GM12878 (cell line): Measurements from ENCODE around the gene GGPS1. TPM values are rescaled to one million over a fixed set of nuclear protein-coding genes. Genes with fewer than 3 reads are reported as not detected.

Experiments
- ATAC-seq: fragments of 200-7000 bp; cut with Tn5 transposase; 3 replicates; pipeline ENCODE4 v1.9.1; 2020; ENCODE audit warnings: mild to moderate bottlenecking, moderate library complexity
- BruUV-seq: library from RNA; stranded (reverse); fragments of 400-500 nt; replicated peaks from 2 replicates; lab custom pipeline; 2021; lab: Mats Ljungman, UMichigan
- CTCF ChIA-PET: fragments of 300-600 bp; sonication (Branson Sonifier 250); formaldehyde crosslinking; extraction: SDS; loops from one replicate; lab custom pipeline; 2021; ENCODE audit warnings: inconsistent platforms; lab: Yijun Ruan, JAX
- POLR2A ChIA-PET: fragments of 350-600 bp; formaldehyde crosslinking; extraction: SDS; loops from one replicate; lab custom pipeline; 2021; ENCODE audit warnings: inconsistent platforms; lab: Charles Lee
- RAD21 ChIA-PET: fragments of 300-600 bp; sonication (Branson Sonifier 250); formaldehyde crosslinking; loops from one replicate; lab custom pipeline; 2023; ENCODE audit warnings: antibody characterized with exemption; ENCODE audit not compliant: unreplicated experiment; lab: Charles Lee
- SMC1A ChIA-PET: fragments of 300-600 bp; sonication (Branson Sonifier 250); formaldehyde crosslinking; loops from one replicate; lab custom pipeline; 2023; ENCODE audit not compliant: unreplicated experiment, uncharacterized antibody; lab: Charles Lee
- DNase-seq: peaks from one replicate; pipeline ENCODE4 v3.0.0-alpha.2; 2011; ENCODE audit warnings: low read depth, low spot score
- FAIRE-seq: peaks from 3 replicates; lab custom pipeline; 2011; peaks lifted over from hg19 to GRCh38; lab: Jason Lieb, UNC
- H2AFZ ChIP-seq: 2 replicates; pipeline ENCODE4 v1.6.0; 2011; ENCODE audit warnings: low read depth, low read length, control low read depth; ENCODE audit not compliant: control insufficient read depth
- H3K27ac ChIP-seq: 2 replicates; pipeline ENCODE4 v1.5.1; 2011; ENCODE audit warnings: control low read depth; ENCODE audit not compliant: control insufficient read depth, insufficient read depth
- H3K27me3 ChIP-seq, 2 experiments: replicated peaks in 1 of 2; 2 replicates each; pipeline versions ENCODE4 v1.6.0 to v1.6.1; 2011; ENCODE audit warnings: low read length in 1 of 2; ENCODE audit not compliant: control insufficient read depth in 2 of 2, insufficient read depth in 2 of 2
- H3K36me3 ChIP-seq, 2 experiments: 2 replicates each; pipeline ENCODE4 v1.5.1; 2011; ENCODE audit warnings: low read length in 1 of 2; ENCODE audit not compliant: control insufficient read depth in 2 of 2, insufficient read depth in 2 of 2
- H3K4me1 ChIP-seq: 2 replicates; pipeline ENCODE4 v1.6.1; 2011; ENCODE audit warnings: mild to moderate bottlenecking, low read length, moderate library complexity, mixed read lengths; ENCODE audit not compliant: control insufficient read depth, insufficient read depth
- H3K4me2 ChIP-seq: 2 replicates; pipeline ENCODE4 v1.6.0; 2011; ENCODE audit warnings: control low read depth; ENCODE audit not compliant: control insufficient read depth, insufficient read depth
- H3K4me3 ChIP-seq: fragments of 200-600 bp; sonication (generic); 2 replicates; pipeline ENCODE4 v1.5.1; 2016
- H3K79me2 ChIP-seq: 2 replicates; pipeline ENCODE4 v1.6.0; 2011; ENCODE audit warnings: low read length; ENCODE audit not compliant: control insufficient read depth, insufficient read depth
- H3K9ac ChIP-seq: 2 replicates; pipeline ENCODE4 v1.8.0; 2011; ENCODE audit warnings: low read length, control low read depth, mixed read lengths; ENCODE audit not compliant: control insufficient read depth, insufficient read depth
- H3K9me3 ChIP-seq: replicated peaks from 3 replicates; pipeline ENCODE4 v1.5.1; 2011; ENCODE audit warnings: mild to moderate bottlenecking, low read length; ENCODE audit not compliant: control insufficient read depth, insufficient read depth
- H4K20me1 ChIP-seq: 2 replicates; pipeline ENCODE4 v1.6.0; 2011; ENCODE audit not compliant: control insufficient read depth, insufficient read depth
- BHLHE40 ChIP-seq, 2 experiments: fragments of 450-650 bp in 1 of 2; IDR thresholded peaks; 2 replicates each; pipeline ENCODE4 v1.6.1; 2011 to 2017; ENCODE audit warnings: low read depth in 2 of 2, borderline replicate concordance in 1 of 2, improper control_type of control experiment in 1 of 2, low read length in 1 of 2, mild to moderate bottlenecking in 1 of 2
- DPF2 ChIP-seq: fragments of 450-650 bp; IDR thresholded peaks from 2 replicates; pipeline ENCODE4 v1.6.1; 2017; ENCODE audit warnings: mild to moderate bottlenecking
- EED ChIP-seq: sonication (generic); IDR thresholded peaks from 2 replicates; pipeline ENCODE4 v1.6.1; 2016; ENCODE audit warnings: antibody characterized with exemption, low read depth
- EP300 ChIP-seq, 2 experiments: fragments of 150-350 bp in 1 of 2; IDR thresholded peaks; 2 replicates each; pipeline ENCODE4 v1.6.1; 2011 to 2012; ENCODE audit warnings: low read depth in 2 of 2, low read length in 2 of 2, borderline replicate concordance in 1 of 2, improper control_type of control experiment in 1 of 2, inconsistent platforms in 1 of 2; ENCODE audit not compliant: control insufficient read depth in 1 of 2
- FOXK2 ChIP-seq: fragments of 450-650 bp; IDR thresholded peaks from 2 replicates; pipeline ENCODE4 v1.6.1; 2017; ENCODE audit warnings: mild to moderate bottlenecking, moderate library complexity
- GABPA ChIP-seq: IDR thresholded peaks from 2 replicates; pipeline ENCODE4 v1.6.1; 2014; ENCODE audit warnings: antibody characterized with exemption, low read depth, mild to moderate bottlenecking, inconsistent platforms
- KDM1A ChIP-seq: fragments of 200-600 bp; sonication (generic); IDR thresholded peaks from 2 replicates; pipeline ENCODE4 v1.6.1; 2016; ENCODE audit warnings: borderline replicate concordance
- PML ChIP-seq: IDR thresholded peaks from 2 replicates; pipeline ENCODE4 v1.6.1; 2012; ENCODE audit warnings: low read length, inconsistent platforms
- TARDBP ChIP-seq: IDR thresholded peaks from 2 replicates; pipeline ENCODE4 v1.6.1; 2016; ENCODE audit warnings: borderline replicate concordance
- YBX1 ChIP-seq: fragments of 450-650 bp; IDR thresholded peaks from 2 replicates; pipeline ENCODE4 v1.6.1; 2016; ENCODE audit warnings: antibody characterized with exemption
- ZNF217 ChIP-seq: fragments of 450-650 bp; IDR thresholded peaks from 2 replicates; pipeline ENCODE4 v1.6.1; 2017; ENCODE audit warnings: antibody characterized with exemption, mild to moderate bottlenecking
- ZNF622 ChIP-seq: fragments of 450-650 bp; IDR thresholded peaks from 2 replicates; pipeline ENCODE4 v1.6.1; 2017; ENCODE audit warnings: mild to moderate bottlenecking, inconsistent platforms
- WGBS: methylation state at CpG from one replicate; pipeline ENCODE4 v1.1.6; 2016; ENCODE audit warnings: low lambda C conversion rate; ENCODE audit not compliant: insufficient replicate concordance, insufficient coverage; ENCODE audit errors: missing lambda C conversion rate; 5-methylcytosine and 5-hydroxymethylcytosine counted together
- in situ Hi-C: fragments of 300-500 bp; cut with MboI; formaldehyde crosslinking; loops from 9 replicates; pipeline ENCODE4 v1.14.3; 2018; ENCODE audit warnings: mixed read lengths
- intact Hi-C: fragments of 100-400 bp; cut with micrococcal nuclease; formaldehyde crosslinking; loops from one replicate; pipeline ENCODE4 v1.14.2; 2022; ENCODE audit not compliant: unreplicated experiment
- polyA plus RNA-seq, 11 experiments: library from polyadenylated mRNA; depleted of rRNA in 4 of 11; unstranded in 6 of 11; stranded (reverse) in 5 of 11; fragments of >200 nt; fragmentation: Nextera tagmentation in 4 of 11; fragmentation: Illumina TruSeq in 1 of 11; extraction: Ambion mirVana in 4 of 11; extraction: Trizol in 1 of 11; gene quantifications; 1 replicate in 1 of 11; 2 replicates in 10 of 11; pipeline versions ENCODE4 v1.2.1 to v1.2.3, GENCODE V29; 2011 to 2016; ENCODE audit warnings: inconsistent platforms in 2 of 11, missing spikeins in 2 of 11, low read depth in 1 of 11
- total RNA-seq, 4 experiments: library from RNA; depleted of rRNA in 3 of 4; stranded (reverse); fragments of >200 nt in 3 of 4; fragmentation: Illumina TruSeq in 1 of 4; extraction: Trizol in 1 of 4; gene quantifications; 2 replicates each; pipeline versions ENCODE4 v1.2.1 to v1.2.3, GENCODE V29; 2013 to 2021
- TF ChIP-seq, protein P1 (sequence below): fragments of 450-650 bp; IDR thresholded peaks from 2 replicates; pipeline ENCODE4 v1.6.1; 2017; ENCODE audit warnings: mild to moderate bottlenecking, low read depth, inconsistent platforms; ENCODE audit not compliant: poor library complexity, severe bottlenecking
- TF ChIP-seq, protein P2 (sequence below): fragments of 450-650 bp; IDR thresholded peaks from 2 replicates; pipeline ENCODE4 v1.6.1; 2016; ENCODE audit warnings: mild to moderate bottlenecking, moderate library complexity, borderline replicate concordance
- TF ChIP-seq, protein P3 (sequence below): IDR thresholded peaks from 2 replicates; pipeline ENCODE4 v1.6.1; 2011; ENCODE audit warnings: mild to moderate bottlenecking, low read depth, low read length, moderate library complexity; ENCODE audit not compliant: insufficient replicate concordance

GGPS1 gene
- total and polyA plus RNA-seq, 10 of the 15 experiments (the other 5 are each of a cell fraction or from before 2014, with no cell fraction given): 15.1 to 36.0 (median 25.3) TPM

DNA sequence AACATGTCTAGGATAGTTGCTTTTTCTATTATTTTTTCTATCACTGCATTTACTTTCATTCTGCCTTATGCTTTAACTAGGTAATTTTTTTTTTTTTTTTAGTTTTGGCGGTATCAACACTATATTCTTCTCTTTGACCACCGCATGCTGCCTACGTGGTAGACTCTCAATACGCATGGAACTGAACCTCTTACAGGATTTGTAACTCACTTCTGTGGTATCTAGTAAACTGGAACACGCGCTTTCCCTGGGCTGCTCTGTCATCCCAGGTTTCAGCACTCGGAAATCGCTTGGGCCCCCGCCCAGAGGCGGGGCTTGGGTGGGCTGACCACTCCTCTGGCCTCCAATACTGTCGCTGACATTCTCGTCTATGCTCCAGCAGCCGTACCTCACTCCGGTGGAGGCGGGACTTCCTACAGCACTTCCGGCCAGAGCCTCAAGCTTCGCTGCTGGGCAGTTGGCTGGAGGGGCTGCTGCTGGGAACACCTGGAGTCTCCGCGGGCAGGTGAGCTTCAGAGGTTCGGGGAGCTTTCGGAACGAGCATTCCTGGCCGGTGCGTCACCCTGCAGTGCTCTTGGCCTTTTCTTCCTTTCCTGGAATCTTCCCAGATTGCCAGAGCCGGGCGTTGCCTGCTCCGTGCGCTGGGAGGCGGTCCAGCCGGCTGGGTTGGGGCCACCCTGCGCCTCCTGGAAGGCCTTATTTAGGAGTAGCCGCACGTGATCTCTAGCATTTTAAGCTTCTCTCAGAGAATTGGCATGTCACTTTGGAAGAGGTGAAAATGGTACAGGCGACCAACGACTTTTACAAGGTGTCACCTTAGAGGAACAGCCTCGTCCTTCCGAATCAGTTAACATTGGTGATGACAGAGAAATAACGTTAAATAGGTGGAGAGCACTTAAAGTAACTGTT lies 38.9 kb downstream of the GGPS1 start, which contains the start of gene TBCE:
TSS of gene TBCE (plus strand) at position 428 of the 909 bp plus-strand sequence. CDS start 12,623 bp downstream, outside the sequence.
- Histone ChIP-seq H3K27me3 (no peaks in the 10 kb centered on the region), H3K4me1 (no peaks in the 10 kb centered on the region), H3K9me3 (no peaks in the 10 kb centered on the region), H3K79me2 (peaks cover 13% of the 10 kb centered on the region), H3K36me3 (no peaks in the 10 kb centered on the region; a peak in 1 of 4 replicates), H4K20me1 (no peaks in the 10 kb centered on the region), H3K9ac (peak within 1 kb of the TSS; percentile 74), H2AFZ (peak within 1 kb of the TSS; percentile 97), H3K4me2 (peak within 1 kb of the TSS; percentile 50), H3K27ac (peak within 1 kb of the TSS; percentile 64), H3K4me3 (peak within 1 kb of the TSS; percentile 74)
- intact Hi-C loops: loop anchor here (1.0 kb wide), 1 partner anchor 39 kb away; the partner anchor contains the start of genes ARID4B and GGPS1
- FAIRE-seq (peak; percentile 95), DNase-seq (peak; percentile 84), ATAC-seq (peak; percentile 100)
- TSS peak; percentile 85 for BruUV-seq
- CTCF ChIA-PET: interaction anchor here (0.7 to 0.9 kb wide), 2 partner anchors 48 to 50 kb away, joined by 3 to 5 read pairs; no protein-coding TSS in a partner anchor
- SMC1A ChIA-PET: interaction anchor here (1.0 to 1.8 kb wide), 2 partner anchors 8 to 48 kb away, joined by 3 to 7 read pairs; no protein-coding TSS in a partner anchor
- POLR2A ChIA-PET: interaction anchor here (0.5 to 1.8 kb wide), 9 partner anchors 9 to 206 kb away, joined by 3 to 5 read pairs (median 3); partner anchors contain the start of genes GGPS1 and RBM34
- RAD21 ChIA-PET: interaction anchor here (0.9 kb wide), 1 partner anchor 39 kb away, joined by 3 read pairs; the partner anchor contains the start of genes ARID4B and GGPS1
- in situ Hi-C loops: no loop called here
- WGBS: 2% methylated on average over 38 of the region's 38 CpGs
- TF ChIP-seq ZNF217: no peak
- TF ChIP-seq EED: peak; percentile 56
- TF ChIP-seq DPF2: no peak
- no peak for TF ChIP-seq EP300 (IDR thresholded peaks at IDR 0.05; ENCODE audit: borderline replicate concordance in 1 of 2, control insufficient read depth in 1 of 2, low read depth in 2 of 2, low read length in 2 of 2)
- no peak for TF ChIP-seq KDM1A
- no peak for TF ChIP-seq TARDBP
- no peak for TF ChIP-seq FOXK2
- peak; percentile 79; the same call in 1 of the 2 replicates for TF ChIP-seq YBX1
- TF ChIP-seq, protein P1, sequence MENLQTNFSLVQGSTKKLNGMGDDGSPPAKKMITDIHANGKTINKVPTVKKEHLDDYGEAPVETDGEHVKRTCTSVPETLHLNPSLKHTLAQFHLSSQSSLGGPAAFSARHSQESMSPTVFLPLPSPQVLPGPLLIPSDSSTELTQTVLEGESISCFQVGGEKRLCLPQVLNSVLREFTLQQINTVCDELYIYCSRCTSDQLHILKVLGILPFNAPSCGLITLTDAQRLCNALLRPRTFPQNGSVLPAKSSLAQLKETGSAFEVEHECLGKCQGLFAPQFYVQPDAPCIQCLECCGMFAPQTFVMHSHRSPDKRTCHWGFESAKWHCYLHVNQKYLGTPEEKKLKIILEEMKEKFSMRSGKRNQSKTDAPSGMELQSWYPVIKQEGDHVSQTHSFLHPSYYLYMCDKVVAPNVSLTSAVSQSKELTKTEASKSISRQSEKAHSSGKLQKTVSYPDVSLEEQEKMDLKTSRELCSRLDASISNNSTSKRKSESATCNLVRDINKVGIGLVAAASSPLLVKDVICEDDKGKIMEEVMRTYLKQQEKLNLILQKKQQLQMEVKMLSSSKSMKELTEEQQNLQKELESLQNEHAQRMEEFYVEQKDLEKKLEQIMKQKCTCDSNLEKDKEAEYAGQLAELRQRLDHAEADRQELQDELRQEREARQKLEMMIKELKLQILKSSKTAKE: no peak
- TF ChIP-seq, protein P2, sequence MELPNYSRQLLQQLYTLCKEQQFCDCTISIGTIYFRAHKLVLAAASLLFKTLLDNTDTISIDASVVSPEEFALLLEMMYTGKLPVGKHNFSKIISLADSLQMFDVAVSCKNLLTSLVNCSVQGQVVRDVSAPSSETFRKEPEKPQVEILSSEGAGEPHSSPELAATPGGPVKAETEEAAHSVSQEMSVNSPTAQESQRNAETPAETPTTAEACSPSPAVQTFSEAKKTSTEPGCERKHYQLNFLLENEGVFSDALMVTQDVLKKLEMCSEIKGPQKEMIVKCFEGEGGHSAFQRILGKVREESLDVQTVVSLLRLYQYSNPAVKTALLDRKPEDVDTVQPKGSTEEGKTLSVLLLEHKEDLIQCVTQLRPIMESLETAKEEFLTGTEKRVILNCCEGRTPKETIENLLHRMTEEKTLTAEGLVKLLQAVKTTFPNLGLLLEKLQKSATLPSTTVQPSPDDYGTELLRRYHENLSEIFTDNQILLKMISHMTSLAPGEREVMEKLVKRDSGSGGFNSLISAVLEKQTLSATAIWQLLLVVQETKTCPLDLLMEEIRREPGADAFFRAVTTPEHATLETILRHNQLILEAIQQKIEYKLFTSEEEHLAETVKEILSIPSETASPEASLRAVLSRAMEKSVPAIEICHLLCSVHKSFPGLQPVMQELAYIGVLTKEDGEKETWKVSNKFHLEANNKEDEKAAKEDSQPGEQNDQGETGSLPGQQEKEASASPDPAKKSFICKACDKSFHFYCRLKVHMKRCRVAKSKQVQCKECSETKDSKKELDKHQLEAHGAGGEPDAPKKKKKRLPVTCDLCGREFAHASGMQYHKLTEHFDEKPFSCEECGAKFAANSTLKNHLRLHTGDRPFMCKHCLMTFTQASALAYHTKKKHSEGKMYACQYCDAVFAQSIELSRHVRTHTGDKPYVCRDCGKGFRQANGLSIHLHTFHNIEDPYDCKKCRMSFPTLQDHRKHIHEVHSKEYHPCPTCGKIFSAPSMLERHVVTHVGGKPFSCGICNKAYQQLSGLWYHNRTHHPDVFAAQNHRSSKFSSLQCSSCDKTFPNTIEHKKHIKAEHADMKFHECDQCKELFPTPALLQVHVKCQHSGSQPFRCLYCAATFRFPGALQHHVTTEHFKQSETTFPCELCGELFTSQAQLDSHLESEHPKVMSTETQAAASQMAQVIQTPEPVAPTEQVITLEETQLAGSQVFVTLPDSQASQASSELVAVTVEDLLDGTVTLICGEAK: peak; percentile 89
- peak; percentile 83 to 90 for TF ChIP-seq BHLHE40 (IDR thresholded peaks at IDR 0.05; ENCODE audit: borderline replicate concordance in 1 of 2, low read depth in 2 of 2, low read length in 1 of 2)
- peak; percentile 59; the same call in 1 of the 2 replicates for TF ChIP-seq PML
- TF ChIP-seq ZNF622: no peak
- TF ChIP-seq, protein P3, sequence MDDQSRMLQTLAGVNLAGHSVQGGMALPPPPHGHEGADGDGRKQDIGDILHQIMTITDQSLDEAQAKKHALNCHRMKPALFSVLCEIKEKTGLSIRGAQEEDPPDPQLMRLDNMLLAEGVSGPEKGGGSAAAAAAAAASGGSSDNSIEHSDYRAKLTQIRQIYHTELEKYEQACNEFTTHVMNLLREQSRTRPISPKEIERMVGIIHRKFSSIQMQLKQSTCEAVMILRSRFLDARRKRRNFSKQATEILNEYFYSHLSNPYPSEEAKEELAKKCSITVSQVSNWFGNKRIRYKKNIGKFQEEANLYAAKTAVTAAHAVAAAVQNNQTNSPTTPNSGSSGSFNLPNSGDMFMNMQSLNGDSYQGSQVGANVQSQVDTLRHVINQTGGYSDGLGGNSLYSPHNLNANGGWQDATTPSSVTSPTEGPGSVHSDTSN: peak; percentile 69
- TF ChIP-seq GABPA: peak; percentile 92
